Karpas-422 (cell line): ENCODE measurements around the gene THSD4. TPM values are rescaled to one million over a fixed set of nuclear protein-coding genes. Genes with fewer than 3 reads are reported as not detected.
"Not testable (repeated sequence)": the region's sequence is repeated elsewhere in the genome, so short reads cannot be mapped to it uniquely, and the experiment has no call there.

Experiments used
- DNase-seq: peaks from one replicate; pipeline ENCODE4 v3.0.0-alpha.2; 2015
- H2AFZ ChIP-seq: fragments of 200-600 bp; sonication (generic); 2 replicates; pipeline ENCODE4 v1.6.1; 2014; ENCODE audit warnings: antibody characterized with exemption, low read length, mixed read lengths
- H3K27ac ChIP-seq: fragments of 200-600 bp; sonication (generic); 2 replicates; pipeline ENCODE4 v1.5.1; 2014; ENCODE audit warnings: mild to moderate bottlenecking, low read length, moderate library complexity
- H3K27me3 ChIP-seq: fragments of 200-600 bp; sonication (generic); 2 replicates; pipeline ENCODE4 v1.6.1; 2014; ENCODE audit warnings: low read length, mixed read lengths
- H3K36me3 ChIP-seq: fragments of 200-600 bp; sonication (generic); 2 replicates; pipeline ENCODE4 v1.6.1; 2014; ENCODE audit warnings: low read length, mixed read lengths; ENCODE audit not compliant: insufficient read depth
- H3K4me1 ChIP-seq: fragments of 200-600 bp; sonication (generic); 2 replicates; pipeline ENCODE4 v1.6.1; 2014; ENCODE audit warnings: mild to moderate bottlenecking, low read length, mixed read lengths
- H3K4me2 ChIP-seq: fragments of 200-600 bp; sonication (generic); 2 replicates; pipeline ENCODE4 v1.6.1; 2014; ENCODE audit warnings: low read length, low read depth, mild to moderate bottlenecking; ENCODE audit not compliant: poor library complexity, severe bottlenecking
- H3K4me3 ChIP-seq: fragments of 200-600 bp; sonication (generic); 2 replicates; pipeline ENCODE4 v1.5.1; 2014; ENCODE audit warnings: mild to moderate bottlenecking, antibody characterized with exemption, low read length, mixed read lengths
- H3K79me2 ChIP-seq: fragments of 200-600 bp; sonication (generic); 2 replicates; pipeline ENCODE4 v1.6.1; 2014; ENCODE audit warnings: mild to moderate bottlenecking, low read length, mixed read lengths
- H3K9ac ChIP-seq: fragments of 200-600 bp; sonication (generic); 2 replicates; pipeline ENCODE4 v1.6.0; 2014; ENCODE audit warnings: low read length
- H3K9me2 ChIP-seq: fragments of 200-600 bp; sonication (generic), shearing (Covaris generic); replicated peaks from 2 replicates; pipeline ENCODE4 v1.6.0; 2014; ENCODE audit warnings: mild to moderate bottlenecking, low read length, moderate library complexity; ENCODE audit not compliant: insufficient read depth
- H3K9me3 ChIP-seq: fragments of 300-700, 200-600 bp; sonication (generic); 2 replicates; pipeline ENCODE4 v1.6.1; 2014; ENCODE audit warnings: low read length, mixed read lengths
- H4K20me1 ChIP-seq: fragments of 200-600 bp; sonication (generic); 2 replicates; pipeline ENCODE4 v1.6.1; 2014; ENCODE audit warnings: mild to moderate bottlenecking, antibody characterized with exemption, low read length, low read depth; ENCODE audit not compliant: insufficient read depth
- total RNA-seq: library from RNA; depleted of rRNA; stranded (reverse); fragments of >200 nt; shearing (Covaris generic); gene quantifications from 2 replicates; pipeline ENCODE4 v1.2.3, GENCODE V29; 2014; ENCODE audit warnings: low replicate concordance

Gene THSD4
- total RNA-seq, 1 experiment from 2014 or later: 0.11 TPM

DNA sequence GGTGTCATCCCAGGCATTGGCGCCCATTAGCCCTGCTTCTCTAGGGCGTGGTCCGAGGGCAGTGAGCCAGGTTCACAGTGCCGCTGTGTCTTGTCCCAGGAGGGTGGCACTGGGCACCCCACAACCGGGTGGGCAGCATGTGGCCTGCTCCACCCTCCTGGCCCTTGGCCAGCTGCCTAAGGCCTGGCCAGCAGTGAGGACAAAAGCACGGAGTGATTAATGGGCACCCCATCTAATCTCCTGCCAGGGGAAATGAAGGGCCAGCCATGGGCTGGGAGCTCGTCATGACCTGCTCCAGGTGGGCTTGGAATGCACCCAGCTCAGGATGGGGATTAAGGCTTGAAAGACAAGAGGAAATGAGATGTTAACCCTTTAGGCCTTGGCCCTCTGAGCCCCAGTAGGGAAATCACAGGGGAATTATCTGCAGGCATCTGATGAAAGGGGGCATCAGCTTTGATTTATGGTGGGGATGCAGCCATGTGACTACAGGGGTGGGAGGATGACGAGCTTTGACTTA is 5.2 kb downstream of the THSD4 start:
- Histone ChIP-seq H3K9me2 (no peaks in the 10 kb centered on the region), H4K20me1 (no peaks in the 10 kb centered on the region), H3K27ac (no peak overlapping the region), H3K4me3 (no peak overlapping the region), H3K9ac (no peak overlapping the region), H3K27me3 (no peaks in the 10 kb centered on the region), H3K9me3 (no peaks in the 10 kb centered on the region), H3K4me2 (no peak overlapping the region), H2AFZ (no peak overlapping the region), H3K4me1 (peaks cover 10% of the 10 kb centered on the region), H3K36me3 (no peaks in the 10 kb centered on the region), H3K79me2 (no peaks in the 10 kb centered on the region)
- no peak for DNase-seq

DNA sequence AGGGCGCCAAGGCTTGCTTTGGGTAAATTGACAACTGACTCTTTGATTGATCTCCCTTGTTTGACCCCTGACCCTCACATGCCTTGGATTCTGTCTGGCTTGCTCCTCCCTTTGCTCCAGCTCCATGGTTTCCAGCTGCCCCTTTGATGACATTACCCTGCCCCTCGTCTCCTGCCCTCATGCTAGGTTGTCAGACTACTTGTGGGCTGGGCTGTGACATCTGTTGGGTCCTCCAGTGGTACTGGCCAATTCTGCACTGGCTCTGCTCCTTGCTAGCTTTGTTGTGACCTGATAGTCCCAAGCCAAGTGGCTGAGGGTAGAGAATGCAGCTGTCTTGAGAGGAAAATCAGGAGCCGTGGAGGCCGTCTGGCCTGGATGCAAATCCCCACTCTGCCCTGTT is 6.2 kb downstream of the THSD4 start:
- Histone ChIP-seq H3K27me3 (no peaks in the 10 kb centered on the region), H3K36me3 (no peaks in the 10 kb centered on the region), H3K9me2 (no peaks in the 10 kb centered on the region), H3K9me3 (no peaks in the 10 kb centered on the region), H3K79me2 (no peaks in the 10 kb centered on the region), H2AFZ (no peak overlapping the region), H3K4me3 (no peak overlapping the region), H3K4me2 (no peak overlapping the region), H4K20me1 (no peaks in the 10 kb centered on the region), H3K4me1 (peaks cover 10% of the 10 kb centered on the region), H3K27ac (no peak overlapping the region), H3K9ac (no peak overlapping the region)
- no peak for DNase-seq

DNA sequence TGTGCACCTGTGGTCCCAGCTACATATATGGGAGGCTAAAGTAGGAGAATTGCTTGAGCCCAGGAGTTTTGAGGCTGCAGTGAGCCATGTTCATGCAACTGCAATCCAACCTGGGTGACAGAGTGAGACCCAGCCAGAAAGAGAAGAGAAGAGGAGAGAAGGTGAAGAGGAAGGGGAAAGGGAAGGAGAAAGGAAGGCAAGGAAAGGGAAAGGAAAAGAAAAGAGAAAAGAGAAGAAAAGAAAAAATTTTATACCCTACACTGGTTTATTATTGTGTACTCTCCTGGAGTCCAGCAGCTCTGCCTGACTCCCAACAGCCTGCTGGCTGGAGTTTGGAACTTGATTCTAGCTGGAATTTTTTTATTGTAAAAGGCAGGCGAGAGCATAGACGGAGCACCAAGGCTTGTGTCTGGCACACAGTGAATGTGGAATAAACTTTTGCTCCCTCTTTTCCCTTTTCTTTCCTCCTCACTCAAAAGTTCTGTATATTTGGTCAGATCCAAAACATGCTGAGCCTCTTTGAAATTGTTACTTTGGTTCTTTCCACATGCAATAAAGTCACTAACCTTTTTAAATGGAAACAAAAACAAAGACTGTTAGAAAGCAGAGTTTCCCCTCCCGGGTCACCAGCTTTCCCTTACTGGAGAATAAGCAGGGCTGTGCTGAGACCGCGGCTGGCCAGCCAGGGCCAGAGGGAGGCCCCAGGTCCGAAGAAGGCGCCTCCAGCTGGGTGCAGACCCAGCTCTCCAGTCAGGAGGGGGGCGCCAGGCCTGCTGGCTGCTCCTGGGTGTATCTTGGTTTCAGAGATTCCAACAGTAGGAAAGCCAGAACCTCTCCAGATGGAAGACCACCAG is 9.9 kb downstream of the THSD4 start:
- no peak for DNase-seq
- H3K9me3 ChIP-seq: no peaks in the 10 kb centered on the region
- H4K20me1 ChIP-seq: no peaks in the 10 kb centered on the region
- no peaks in the 10 kb centered on the region for H3K27me3 ChIP-seq
- H3K9me2 ChIP-seq: no peaks in the 10 kb centered on the region
- H3K4me3 ChIP-seq: no peak overlapping the region
- H3K36me3 ChIP-seq: no peaks in the 10 kb centered on the region
- no peak overlapping the region for H3K27ac ChIP-seq
- H3K4me1 ChIP-seq: peaks cover 15% of the 10 kb centered on the region
- no peak overlapping the region for H3K4me2 ChIP-seq
- no peak overlapping the region for H3K9ac ChIP-seq
- H2AFZ ChIP-seq: no peak overlapping the region
- H3K79me2 ChIP-seq: no peaks in the 10 kb centered on the region

DNA sequence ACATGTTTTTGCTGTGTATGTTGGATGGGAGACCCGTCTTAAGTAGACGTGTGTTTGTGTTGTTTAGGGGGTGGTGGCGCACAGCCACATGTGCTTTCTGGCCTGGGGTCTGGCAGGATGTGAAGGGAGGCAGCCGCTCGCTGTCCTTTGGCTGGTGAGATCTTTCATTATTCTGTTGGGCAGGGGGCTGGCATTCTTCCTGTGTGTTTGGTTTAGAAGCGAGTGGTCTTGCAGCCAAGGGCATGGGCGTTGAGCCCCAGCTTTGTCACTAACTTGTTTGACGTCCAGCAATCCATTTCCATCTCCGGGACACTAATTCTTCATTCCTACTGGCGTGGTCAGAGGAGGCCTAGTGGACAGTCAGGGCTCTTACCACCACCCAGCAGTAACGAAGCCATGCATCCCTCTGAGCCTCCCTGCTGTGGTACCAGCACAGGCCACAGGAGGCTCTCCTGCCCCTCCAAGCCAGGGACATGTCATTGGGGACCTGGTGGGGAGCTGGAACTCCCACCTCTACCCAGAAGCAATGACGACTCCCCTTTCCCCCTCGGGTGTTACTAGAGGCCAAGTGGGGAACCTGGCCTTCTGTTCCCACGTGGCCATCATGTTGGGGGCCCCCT is 10.7 kb downstream of the THSD4 start:
- Histone ChIP-seq H3K4me2 (no peak overlapping the region), H3K9me3 (no peaks in the 10 kb centered on the region), H2AFZ (no peak overlapping the region), H3K79me2 (no peaks in the 10 kb centered on the region), H3K9me2 (no peaks in the 10 kb centered on the region), H3K4me3 (no peak overlapping the region), H3K4me1 (peaks cover 15% of the 10 kb centered on the region), H3K27ac (no peak overlapping the region), H4K20me1 (no peaks in the 10 kb centered on the region), H3K36me3 (no peaks in the 10 kb centered on the region), H3K9ac (no peak overlapping the region), H3K27me3 (no peaks in the 10 kb centered on the region)
- DNase-seq: peak; percentile 50

DNA sequence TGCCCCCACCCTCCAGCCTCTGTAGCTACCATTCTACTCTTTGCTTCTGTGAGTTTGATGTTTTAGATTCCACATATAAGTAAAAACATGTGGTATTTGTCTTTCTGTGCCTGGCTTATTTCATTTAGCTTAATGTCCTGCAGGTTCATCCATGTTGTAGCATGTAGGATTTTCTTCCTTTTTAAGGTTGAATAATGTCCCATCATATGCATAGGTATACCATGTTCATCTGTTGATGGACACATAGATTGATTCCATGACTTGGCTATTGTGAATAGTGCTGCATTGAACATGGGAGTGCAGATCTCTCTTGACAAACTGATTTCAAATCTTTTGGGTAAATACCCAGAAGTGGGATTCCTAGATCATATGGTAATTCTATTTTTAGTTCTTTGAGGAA is 11.8 kb downstream of the THSD4 start:
- H3K9me3 ChIP-seq: no peaks in the 10 kb centered on the region
- H3K9me2 ChIP-seq: no peaks in the 10 kb centered on the region
- no peak overlapping the region for H3K27ac ChIP-seq
- no peak overlapping the region for H3K9ac ChIP-seq
- no peak overlapping the region for H3K4me3 ChIP-seq
- no peaks in the 10 kb centered on the region for H3K36me3 ChIP-seq
- no peak overlapping the region for H2AFZ ChIP-seq
- no peaks in the 10 kb centered on the region for H3K79me2 ChIP-seq
- no peak overlapping the region for H3K4me2 ChIP-seq
- no peak for DNase-seq
- peaks cover 9% of the 10 kb centered on the region for H3K4me1 ChIP-seq
- H3K27me3 ChIP-seq: no peaks in the 10 kb centered on the region
- no peaks in the 10 kb centered on the region for H4K20me1 ChIP-seq

DNA sequence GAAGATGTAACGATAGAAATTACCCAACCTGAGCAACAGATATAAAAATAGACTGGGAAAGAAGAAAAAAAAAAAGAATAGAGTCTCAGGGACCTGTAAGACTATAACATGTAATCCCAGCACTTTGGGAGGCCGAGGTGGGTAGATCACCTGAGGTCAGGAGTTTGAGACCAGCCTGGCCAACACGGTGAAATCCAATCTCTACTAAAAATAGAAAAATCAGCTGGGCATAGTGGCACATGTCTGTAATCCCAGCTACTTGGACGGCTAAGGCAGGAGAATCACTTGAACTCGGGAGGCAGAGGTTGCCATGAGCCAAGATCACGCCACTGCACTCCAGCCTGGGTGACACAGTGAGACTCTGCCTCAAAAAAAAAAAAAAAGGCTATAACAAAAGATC is 12.9 kb downstream of the THSD4 start:
- DNase-seq, H3K9ac ChIP-seq, H3K4me1 ChIP-seq, H3K79me2 ChIP-seq, H4K20me1 ChIP-seq, H3K36me3 ChIP-seq, H3K27ac ChIP-seq, H3K9me3 ChIP-seq, H3K4me2 ChIP-seq, H3K27me3 ChIP-seq, H3K4me3 ChIP-seq, H3K9me2 ChIP-seq, H2AFZ ChIP-seq: not testable (repeated sequence)

GRCh38 chr15:71128939-71129562 is 13.8 kb downstream of the THSD4 start:
- Histone ChIP-seq H3K4me2 (no peak overlapping the region), H3K4me1 (peaks cover 9% of the 10 kb centered on the region), H3K27ac (no peak overlapping the region), H4K20me1 (no peaks in the 10 kb centered on the region), H3K36me3 (no peaks in the 10 kb centered on the region), H2AFZ (no peak overlapping the region), H3K9ac (no peak overlapping the region), H3K9me3 (no peaks in the 10 kb centered on the region), H3K9me2 (no peaks in the 10 kb centered on the region), H3K79me2 (no peaks in the 10 kb centered on the region), H3K4me3 (no peak overlapping the region), H3K27me3 (no peaks in the 10 kb centered on the region)
- no peak for DNase-seq

GRCh38 chr15:71129669-71130068 is 14.4 kb downstream of the THSD4 start:
- Histone ChIP-seq H3K27ac (no peak overlapping the region), H3K9me2 (no peaks in the 10 kb centered on the region), H3K4me3 (no peak overlapping the region), H3K4me2 (no peak overlapping the region), H3K79me2 (no peaks in the 10 kb centered on the region), H3K36me3 (no peaks in the 10 kb centered on the region), H3K9ac (no peak overlapping the region), H2AFZ (no peak overlapping the region), H4K20me1 (no peaks in the 10 kb centered on the region), H3K9me3 (no peaks in the 10 kb centered on the region), H3K4me1 (peaks cover 9% of the 10 kb centered on the region), H3K27me3 (no peaks in the 10 kb centered on the region)
- DNase-seq: no peak
